ENCODE results near the gene IL13RA1. TPM values are rescaled to one million over a fixed set of nuclear protein-coding genes. Genes with fewer than 3 reads are reported as not detected.
A peak's percentile ranks its signal among the peaks of the same experiment; 100 is the strongest.

Gene IL13RA1
- total and polyA plus RNA-seq, 10 of the 15 experiments (the other 5 are each of a cell fraction or from before 2014, with no cell fraction given) = 2.3 to 14.2 (median 8.4) TPM

DNA sequence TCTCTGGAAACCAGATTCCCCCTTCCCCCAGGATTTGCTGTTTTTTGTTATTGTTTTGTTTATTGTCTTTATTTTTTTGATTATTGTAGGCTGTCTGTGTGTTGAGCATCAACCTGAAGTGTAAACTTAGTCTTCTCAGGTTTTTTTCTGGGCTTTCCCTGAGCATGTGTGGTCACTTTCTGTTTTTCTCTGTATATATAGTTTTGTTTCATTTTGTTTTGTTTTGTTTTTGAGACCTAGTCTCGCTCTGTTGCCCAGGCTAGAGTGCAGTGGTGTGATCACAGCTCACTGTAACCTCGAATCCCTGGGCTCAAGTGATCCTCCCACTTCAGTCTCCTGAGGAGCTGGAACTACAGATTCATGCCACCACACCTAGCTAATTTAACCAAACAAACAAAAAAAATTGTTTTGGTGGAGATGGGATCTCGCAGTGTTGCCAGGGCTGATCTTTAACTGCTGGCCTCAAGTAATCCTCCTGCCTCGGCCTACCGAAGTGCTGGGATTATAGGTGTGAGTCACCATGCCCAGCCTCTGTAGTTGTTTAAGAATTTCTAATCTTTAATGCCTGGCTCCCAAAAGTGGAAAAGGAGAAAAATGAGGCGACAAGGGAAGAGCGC is 9.1 kb downstream of the IL13RA1 start (continued):
- peak; percentile 54 for TF ChIP-seq RUNX3 (IDR thresholded peaks at IDR 0.05; ENCODE audit: low read length)
- no peak for TF ChIP-seq ZNF592 (IDR thresholded peaks at IDR 0.05)
- no peak for TF ChIP-seq POLR2AphosphoS2 (IDR thresholded peaks at IDR 0.05; ENCODE audit: low read depth, low read length)
- no peak for TF ChIP-seq JUND (IDR thresholded peaks at IDR 0.05; ENCODE audit: low read depth, low read length)
- TF ChIP-seq IKZF2 (IDR thresholded peaks at IDR 0.05) = peak; percentile 41 to 46; a peak in 3 of 4 replicates
- TF ChIP-seq, protein P1, sequence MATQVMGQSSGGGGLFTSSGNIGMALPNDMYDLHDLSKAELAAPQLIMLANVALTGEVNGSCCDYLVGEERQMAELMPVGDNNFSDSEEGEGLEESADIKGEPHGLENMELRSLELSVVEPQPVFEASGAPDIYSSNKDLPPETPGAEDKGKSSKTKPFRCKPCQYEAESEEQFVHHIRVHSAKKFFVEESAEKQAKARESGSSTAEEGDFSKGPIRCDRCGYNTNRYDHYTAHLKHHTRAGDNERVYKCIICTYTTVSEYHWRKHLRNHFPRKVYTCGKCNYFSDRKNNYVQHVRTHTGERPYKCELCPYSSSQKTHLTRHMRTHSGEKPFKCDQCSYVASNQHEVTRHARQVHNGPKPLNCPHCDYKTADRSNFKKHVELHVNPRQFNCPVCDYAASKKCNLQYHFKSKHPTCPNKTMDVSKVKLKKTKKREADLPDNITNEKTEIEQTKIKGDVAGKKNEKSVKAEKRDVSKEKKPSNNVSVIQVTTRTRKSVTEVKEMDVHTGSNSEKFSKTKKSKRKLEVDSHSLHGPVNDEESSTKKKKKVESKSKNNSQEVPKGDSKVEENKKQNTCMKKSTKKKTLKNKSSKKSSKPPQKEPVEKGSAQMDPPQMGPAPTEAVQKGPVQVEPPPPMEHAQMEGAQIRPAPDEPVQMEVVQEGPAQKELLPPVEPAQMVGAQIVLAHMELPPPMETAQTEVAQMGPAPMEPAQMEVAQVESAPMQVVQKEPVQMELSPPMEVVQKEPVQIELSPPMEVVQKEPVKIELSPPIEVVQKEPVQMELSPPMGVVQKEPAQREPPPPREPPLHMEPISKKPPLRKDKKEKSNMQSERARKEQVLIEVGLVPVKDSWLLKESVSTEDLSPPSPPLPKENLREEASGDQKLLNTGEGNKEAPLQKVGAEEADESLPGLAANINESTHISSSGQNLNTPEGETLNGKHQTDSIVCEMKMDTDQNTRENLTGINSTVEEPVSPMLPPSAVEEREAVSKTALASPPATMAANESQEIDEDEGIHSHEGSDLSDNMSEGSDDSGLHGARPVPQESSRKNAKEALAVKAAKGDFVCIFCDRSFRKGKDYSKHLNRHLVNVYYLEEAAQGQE (IDR thresholded peaks at IDR 0.05; ENCODE audit: low read depth, low read length) = no peak
- TF ChIP-seq JUNB (IDR thresholded peaks at IDR 0.05) = 0 out of 2 replicates have a peak, but pooled peaks have one; percentile 12
- TF ChIP-seq CTCF (IDR thresholded peaks at IDR 0.05 in 2 of 3, conservative IDR thresholded peaks at IDR 0.05 in 1 of 3; ENCODE audit: control insufficient read depth in 2 of 3, extremely low read depth in 1 of 3, insufficient read depth in 1 of 3, low read depth in 3 of 3, low read length in 3 of 3) = no peak
- TF ChIP-seq NKRF (conservative IDR thresholded peaks at IDR 0.05) = no peak
- no peak for TF ChIP-seq MYB (IDR thresholded peaks at IDR 0.05; ENCODE audit: borderline replicate concordance, low read depth, low read length)
- no peak for TF ChIP-seq E2F4 (IDR thresholded peaks at IDR 0.05; ENCODE audit: low read depth, low read length)
- peak; percentile 47; the same call in 1 of the 2 replicates for TF ChIP-seq ATF7 (IDR thresholded peaks at IDR 0.05; ENCODE audit: low read depth)
- no peak for TF ChIP-seq IRF4 (IDR thresholded peaks at IDR 0.05; ENCODE audit: low read depth, low read length)
- TF ChIP-seq SIX5 (IDR thresholded peaks at IDR 0.05; ENCODE audit: low read depth, low read length, severe bottlenecking) = no peak
- TF ChIP-seq CBX5 (IDR thresholded peaks at IDR 0.05; ENCODE audit: low read depth) = no peak
